Left kidney (tissue), 2 donors: Measurements from ENCODE around the gene GPSM3. TPM values are rescaled to one million over a fixed set of nuclear protein-coding genes. Genes with fewer than 3 reads are reported as not detected.
"Not testable (repeated sequence)": the region's sequence is repeated elsewhere in the genome, so short reads cannot be mapped to it uniquely, and the experiment has no call there.

Source experiments
- DNase-seq: peaks from one replicate; pipeline ENCODE4 v3.0.0-alpha.2; 2013
- polyA plus RNA-seq: library from polyadenylated mRNA; unstranded; fragments of 120-200 nt; gene quantifications from one replicate; pipeline ENCODE4 v1.2.1, GENCODE V29; 2013; ENCODE audit not compliant: insufficient read length

Gene GPSM3
- polyA plus RNA-seq, 1 donor: 10.2 TPM

- no peak for DNase-seq
Observed at GRCh38 chr6:32151181-32151862, 41.1 kb downstream of the GPSM3 start.

GRCh38 chr6:32149932-32150870 lies 42.2 kb downstream of the GPSM3 start:
- DNase-seq: no peak

GRCh38 chr6:32149092-32149755 lies 43.2 kb downstream of the GPSM3 start:
- DNase-seq: no peak

GRCh38 chr6:32148289-32149091 lies 44.0 kb downstream of the GPSM3 start:
- peak; percentile 84 for DNase-seq

- no peak for DNase-seq
Observed at GRCh38 chr6:32147401-32148132, 44.9 kb downstream of the GPSM3 start.

- no peak for DNase-seq
Observed at GRCh38 chr6:32146687-32147086, 45.8 kb downstream of the GPSM3 start.

- DNase-seq: no peak
Observed at GRCh38 chr6:32146287-32146686, 46.2 kb downstream of the GPSM3 start.

- not testable (repeated sequence) for DNase-seq
Observed at GRCh38 chr6:32144238-32144637, 48.2 kb downstream of the GPSM3 start.

Other genes starting within 250 kb of the GPSM3 start
- gene CFB, start 246.5 kb downstream of the GPSM3 start, polyA plus RNA-seq: 10.7 TPM
- gene NELFE, start 233.7 kb downstream of the GPSM3 start, polyA plus RNA-seq: 89.9 TPM
- gene SKIC2, start 233.5 kb downstream of the GPSM3 start, polyA plus RNA-seq: 60.8 TPM
- 29.4 TPM for gene DXO, start 220.5 kb downstream of the GPSM3 start, polyA plus RNA-seq
- gene C4A, start 210.6 kb downstream of the GPSM3 start, polyA plus RNA-seq: 17.0 TPM
- gene C4B, start 177.8 kb downstream of the GPSM3 start, polyA plus RNA-seq: 22.3 TPM
- 0.55 TPM for gene CYP21A2, start 154.2 kb downstream of the GPSM3 start, polyA plus RNA-seq
- gene TNXB, start 83.3 kb downstream of the GPSM3 start, polyA plus RNA-seq: 4.7 TPM
- gene ATF6B, start 64.4 kb downstream of the GPSM3 start, polyA plus RNA-seq: 94.3 TPM
- gene FKBPL, start 62.4 kb downstream of the GPSM3 start, polyA plus RNA-seq: 7.5 TPM
- 2.7 TPM for gene PRRT1, start 40.7 kb downstream of the GPSM3 start, polyA plus RNA-seq
- gene PPT2, start 38.5 kb downstream of the GPSM3 start, polyA plus RNA-seq: 40.9 TPM
- 30.3 TPM for gene EGFL8, start 28.0 kb downstream of the GPSM3 start, polyA plus RNA-seq
- 94.6 TPM for gene AGPAT1, start 16.6 kb downstream of the GPSM3 start, polyA plus RNA-seq
- 90.5 TPM for gene RNF5, start 14.2 kb downstream of the GPSM3 start, polyA plus RNA-seq
- gene AGER, start 8.4 kb downstream of the GPSM3 start, polyA plus RNA-seq: 28.0 TPM
- 190 TPM for gene PBX2, start 2.4 kb downstream of the GPSM3 start, polyA plus RNA-seq
- 15.6 TPM for gene NOTCH4, start 31.4 kb upstream of the GPSM3 start, polyA plus RNA-seq
- gene TSBP1, start 179.3 kb upstream of the GPSM3 start, polyA plus RNA-seq: 0.27 TPM
- gene BTNL2, start 214.5 kb upstream of the GPSM3 start, polyA plus RNA-seq: 3.4 TPM
- gene HLA-DRA, start 247.2 kb upstream of the GPSM3 start, polyA plus RNA-seq: 58.9 TPM